ES-I3 (cell line): ENCODE measurements around the gene GUCA1C.

Experiments used
- H3K36me3 ChIP-seq: 2 replicates; pipeline ENCODE4 v1.6.1; 2013; ENCODE audit warnings: mild to moderate bottlenecking, low read length, control low read depth, moderate library complexity; ENCODE audit not compliant: insufficient read depth
- H3K4me1 ChIP-seq: 2 replicates; pipeline ENCODE4 v1.6.1; 2013; ENCODE audit warnings: mild to moderate bottlenecking, control low read depth, low read length; ENCODE audit not compliant: insufficient read depth
- H3K9ac ChIP-seq: 2 replicates; pipeline ENCODE4 v1.6.1; 2013; ENCODE audit warnings: low read depth, mild to moderate bottlenecking, low read length, moderate library complexity
- H3K9me3 ChIP-seq: 2 replicates; pipeline ENCODE4 v1.6.1; 2013; ENCODE audit warnings: mild to moderate bottlenecking, low read length, moderate library complexity; ENCODE audit not compliant: control insufficient read depth, insufficient read depth

The GUCA1C gene

DNA sequence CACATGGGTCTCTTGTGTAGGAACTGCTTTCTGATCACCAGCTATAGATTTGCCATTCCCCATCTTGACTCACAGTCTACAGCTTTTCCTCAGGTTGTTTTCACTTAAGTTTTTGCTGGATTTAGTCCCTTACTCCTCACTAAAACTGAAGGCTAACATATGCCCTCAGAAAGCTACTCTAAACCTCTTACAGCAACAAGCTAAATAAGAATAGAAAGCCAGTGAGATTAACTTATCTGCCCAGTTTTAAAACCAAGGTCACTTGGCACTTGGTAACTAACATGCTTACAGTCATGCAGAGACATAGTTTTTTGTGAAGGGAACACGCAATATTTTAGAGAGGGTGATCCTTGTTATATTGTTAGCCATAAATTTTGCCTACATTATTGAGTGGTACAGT lies at the start of gene GUCA1C:
Gene GUCA1C, minus strand, starts transcription at position 180 of the 400 bp plus-strand sequence. Its CDS starts 117 bp downstream, at position 63.
- Histone ChIP-seq H3K4me1 (0 out of 2 replicates have a peak, but pooled peaks cover 3% of the 10 kb centered on the region), H3K9ac (no peak within 1 kb of the TSS), H3K9me3 (no peaks in the 10 kb centered on the region), H3K36me3 (no peaks in the 10 kb centered on the region)

GRCh38 chr3:108998436-108998835 lies 44.8 kb upstream of the GUCA1C start:
- Histone ChIP-seq H3K9me3 (no peaks in the 10 kb centered on the region), H3K9ac (no peak overlapping the region), H3K4me1 (no peaks in the 10 kb centered on the region), H3K36me3 (no peaks in the 10 kb centered on the region)

DNA sequence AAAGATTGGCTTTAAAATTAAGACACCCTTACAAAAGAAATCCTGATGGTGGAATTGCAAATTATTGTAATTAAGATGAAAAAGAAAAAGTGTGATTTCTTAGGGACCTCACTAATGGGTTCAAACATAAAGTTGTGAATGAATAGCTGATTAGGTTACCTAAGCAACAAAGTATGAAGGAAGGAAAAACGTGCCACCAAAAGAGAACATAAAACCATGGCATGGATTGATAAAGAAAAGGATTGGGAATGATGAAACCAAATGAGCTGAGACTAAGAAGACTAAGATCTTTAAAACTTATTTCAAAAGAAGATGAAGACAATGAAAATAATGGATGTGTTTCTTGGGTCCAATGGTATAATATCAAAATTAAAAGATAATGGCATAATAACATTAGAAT lies 32.2 kb upstream of the GUCA1C start:
- Histone ChIP-seq H3K9ac (no peak overlapping the region), H3K9me3 (no peaks in the 10 kb centered on the region), H3K36me3 (no peaks in the 10 kb centered on the region), H3K4me1 (no peaks in the 10 kb centered on the region)

GRCh38 chr3:108983051-108983450 lies 29.4 kb upstream of the GUCA1C start:
- Histone ChIP-seq H3K4me1 (no peaks in the 10 kb centered on the region), H3K9me3 (no peaks in the 10 kb centered on the region), H3K36me3 (no peaks in the 10 kb centered on the region), H3K9ac (no peak overlapping the region)

DNA sequence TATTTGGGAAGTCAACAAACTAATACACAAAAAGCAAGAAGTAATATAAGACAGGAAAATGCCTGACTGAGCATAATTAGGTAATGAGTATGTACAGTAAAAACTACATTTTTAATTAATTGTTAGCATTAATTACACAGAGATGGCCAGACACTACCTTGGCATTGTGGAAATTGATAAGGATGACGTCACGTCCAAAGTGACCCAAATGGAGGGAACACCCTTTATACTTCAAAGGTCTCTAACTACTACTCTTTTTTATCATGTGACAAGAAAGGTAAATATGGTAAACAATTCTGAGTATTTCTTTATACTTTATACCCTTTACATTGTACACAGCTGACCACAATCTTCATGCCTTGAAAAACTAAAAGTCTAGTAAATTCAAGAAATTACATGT lies 22.4 kb upstream of the GUCA1C start:
- no peaks in the 10 kb centered on the region for H3K36me3 ChIP-seq
- H3K9ac ChIP-seq: no peak overlapping the region
- no peaks in the 10 kb centered on the region for H3K4me1 ChIP-seq
- no peaks in the 10 kb centered on the region for H3K9me3 ChIP-seq

DNA sequence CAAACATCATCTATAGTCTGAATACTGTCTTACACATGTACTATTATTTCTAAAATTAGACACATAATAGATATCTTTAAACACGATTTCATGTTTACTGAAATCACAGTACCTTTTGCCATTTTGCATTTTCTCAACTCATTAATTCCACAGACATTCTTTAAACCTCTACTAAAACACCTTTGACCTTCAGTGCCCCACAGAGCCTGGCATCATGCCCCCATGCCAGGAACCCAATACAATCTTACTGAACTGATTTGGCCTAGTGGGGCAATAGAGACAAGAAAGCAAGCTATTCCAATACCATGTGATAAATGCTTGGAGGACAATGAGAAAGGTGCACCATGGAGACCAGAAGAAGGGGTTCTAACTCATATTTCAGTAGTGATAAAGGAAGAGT lies 19.3 kb upstream of the GUCA1C start:
- no peaks in the 10 kb centered on the region for H3K4me1 ChIP-seq
- no peaks in the 10 kb centered on the region for H3K9me3 ChIP-seq
- H3K36me3 ChIP-seq: no peaks in the 10 kb centered on the region
- H3K9ac ChIP-seq: no peak overlapping the region

GRCh38 chr3:108972482-108972881 lies 18.8 kb upstream of the GUCA1C start:
- H3K4me1 ChIP-seq: no peaks in the 10 kb centered on the region
- H3K9ac ChIP-seq: no peak overlapping the region
- no peaks in the 10 kb centered on the region for H3K9me3 ChIP-seq
- H3K36me3 ChIP-seq: no peaks in the 10 kb centered on the region

GRCh38 chr3:108970561-108970960 lies 16.9 kb upstream of the GUCA1C start:
- no peaks in the 10 kb centered on the region for H3K4me1 ChIP-seq
- no peak overlapping the region for H3K9ac ChIP-seq
- H3K9me3 ChIP-seq: no peaks in the 10 kb centered on the region
- H3K36me3 ChIP-seq: no peaks in the 10 kb centered on the region

- Histone ChIP-seq H3K4me1 (no peaks in the 10 kb centered on the region), H3K36me3 (no peaks in the 10 kb centered on the region), H3K9me3 (no peaks in the 10 kb centered on the region), H3K9ac (no peak overlapping the region)
Observed at GRCh38 chr3:108966773-108967172, 13.1 kb upstream of the GUCA1C start.

GRCh38 chr3:108959017-108959416 lies 5.3 kb upstream of the GUCA1C start:
- Histone ChIP-seq H3K36me3 (no peaks in the 10 kb centered on the region), H3K9me3 (no peaks in the 10 kb centered on the region), H3K9ac (no peak overlapping the region), H3K4me1 (peaks cover 7% of the 10 kb centered on the region; the same call in 1 of the 2 replicates)

- Histone ChIP-seq H3K9me3 (no peaks in the 10 kb centered on the region), H3K36me3 (no peaks in the 10 kb centered on the region), H3K9ac (no peak overlapping the region), H3K4me1 (0 out of 2 replicates have a peak, but pooled peaks cover 3% of the 10 kb centered on the region)
Observed at GRCh38 chr3:108953210-108953609, 469 bp downstream of the GUCA1C start.

DNA sequence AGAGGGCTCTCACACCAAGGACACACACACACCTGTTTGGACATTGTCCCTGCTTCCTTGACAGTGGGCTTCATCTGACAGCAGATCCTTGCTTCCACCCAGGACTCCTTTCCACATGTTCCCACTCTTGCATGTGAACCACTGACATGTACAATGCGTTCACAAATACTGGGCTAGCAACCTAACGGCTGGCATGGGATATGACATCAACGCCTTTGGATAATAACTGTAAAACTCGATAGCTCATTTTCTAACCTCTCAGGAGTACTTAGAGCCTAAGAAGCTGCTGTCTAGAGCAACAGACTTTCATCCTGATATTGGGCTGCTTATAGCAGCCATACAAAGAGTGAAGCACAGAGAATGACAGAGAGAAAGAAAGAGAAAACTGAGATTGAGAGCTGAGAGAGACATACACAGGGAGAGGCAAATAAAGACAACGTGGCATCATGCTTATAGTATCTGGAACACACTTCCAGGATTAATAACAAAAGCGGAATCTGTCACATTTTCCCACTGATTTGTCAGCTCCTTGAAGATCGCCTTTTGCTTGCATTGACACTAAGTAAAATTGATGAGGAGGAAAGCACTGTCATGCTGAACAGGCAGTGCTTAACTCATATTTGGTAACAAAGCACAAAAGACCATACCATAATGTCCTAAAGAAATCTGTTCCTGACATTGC lies 1.7 kb downstream of the GUCA1C start:
- no peak overlapping the region for H3K9ac ChIP-seq

GRCh38 chr3:108947855-108948254 lies 5.8 kb downstream of the GUCA1C start:
- H3K4me1 ChIP-seq: 0 out of 2 replicates have a peak, but pooled peaks cover 3% of the 10 kb centered on the region
- no peak overlapping the region for H3K9ac ChIP-seq
- H3K9me3 ChIP-seq: no peaks in the 10 kb centered on the region
- no peaks in the 10 kb centered on the region for H3K36me3 ChIP-seq

More for the DNA sequence above, 1.7 kb downstream of the GUCA1C start:
- H3K4me1 ChIP-seq: 0 out of 2 replicates have a peak, but pooled peaks cover 3% of the 10 kb centered on the region
- H3K9me3 ChIP-seq: no peaks in the 10 kb centered on the region
- H3K36me3 ChIP-seq: no peaks in the 10 kb centered on the region

GRCh38 chr3:108946292-108947285 lies 7.1 kb downstream of the GUCA1C start:
- Histone ChIP-seq H3K9ac (no peak overlapping the region), H3K4me1 (no peaks in the 10 kb centered on the region), H3K36me3 (no peaks in the 10 kb centered on the region), H3K9me3 (no peaks in the 10 kb centered on the region)
